Measurements from ENCODE around the gene RXRA. TPM values are rescaled to one million over a fixed set of nuclear protein-coding genes. Genes with fewer than 3 reads are reported as not detected.
A peak's percentile ranks its signal among the peaks of the same experiment; 100 is the strongest.

Gene RXRA
- polyA plus RNA-seq, 1 donor from 2014 or later = 2.7 TPM

DNA sequence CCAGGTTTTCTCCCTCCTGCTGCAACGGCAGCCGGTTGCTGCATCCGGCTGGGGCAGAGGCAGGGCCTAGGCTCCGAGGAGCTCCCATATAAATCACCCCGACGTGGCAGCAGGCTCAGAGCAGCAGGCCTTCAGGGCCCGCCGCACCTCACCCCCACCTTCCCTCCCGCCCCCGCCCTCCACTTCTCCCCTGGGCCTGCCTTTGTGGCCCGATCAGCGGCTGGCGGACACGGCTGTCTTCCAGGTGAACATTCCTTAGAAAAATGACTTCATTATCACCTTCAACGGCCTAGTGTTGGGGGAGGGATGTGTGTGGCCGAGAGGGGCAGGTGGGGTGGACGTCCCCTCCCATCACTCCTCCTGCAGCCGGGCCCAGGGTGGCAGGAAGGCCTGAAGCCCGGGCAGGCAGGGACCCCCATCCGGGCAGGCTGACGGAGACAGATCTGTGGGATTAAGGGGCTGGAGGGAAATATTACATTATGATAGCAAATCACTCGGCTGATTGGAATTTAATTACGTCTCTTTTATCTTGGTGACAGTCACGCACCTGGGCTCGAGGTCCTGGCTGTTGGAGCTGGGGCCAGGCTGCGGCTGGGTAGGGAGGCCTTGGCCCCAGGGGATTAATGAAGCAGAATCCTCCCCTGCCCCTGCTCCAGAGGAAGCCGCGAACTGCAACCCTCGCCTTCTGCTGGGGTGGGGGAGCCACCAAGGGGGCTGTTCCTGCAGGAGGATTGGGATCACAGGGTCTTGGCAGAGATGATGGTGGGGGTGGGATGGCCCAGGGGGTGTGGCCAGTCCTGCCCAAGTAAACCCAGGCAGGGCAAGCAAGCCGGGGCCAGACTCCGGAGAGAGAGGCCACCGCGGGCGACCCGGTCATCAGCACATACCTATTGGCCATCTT is 38.4 kb upstream of the RXRA start:
- peak overlapping the region; percentile 60 for H3K27ac ChIP-seq (ENCODE audit: low read length)
- TF ChIP-seq, protein P1, sequence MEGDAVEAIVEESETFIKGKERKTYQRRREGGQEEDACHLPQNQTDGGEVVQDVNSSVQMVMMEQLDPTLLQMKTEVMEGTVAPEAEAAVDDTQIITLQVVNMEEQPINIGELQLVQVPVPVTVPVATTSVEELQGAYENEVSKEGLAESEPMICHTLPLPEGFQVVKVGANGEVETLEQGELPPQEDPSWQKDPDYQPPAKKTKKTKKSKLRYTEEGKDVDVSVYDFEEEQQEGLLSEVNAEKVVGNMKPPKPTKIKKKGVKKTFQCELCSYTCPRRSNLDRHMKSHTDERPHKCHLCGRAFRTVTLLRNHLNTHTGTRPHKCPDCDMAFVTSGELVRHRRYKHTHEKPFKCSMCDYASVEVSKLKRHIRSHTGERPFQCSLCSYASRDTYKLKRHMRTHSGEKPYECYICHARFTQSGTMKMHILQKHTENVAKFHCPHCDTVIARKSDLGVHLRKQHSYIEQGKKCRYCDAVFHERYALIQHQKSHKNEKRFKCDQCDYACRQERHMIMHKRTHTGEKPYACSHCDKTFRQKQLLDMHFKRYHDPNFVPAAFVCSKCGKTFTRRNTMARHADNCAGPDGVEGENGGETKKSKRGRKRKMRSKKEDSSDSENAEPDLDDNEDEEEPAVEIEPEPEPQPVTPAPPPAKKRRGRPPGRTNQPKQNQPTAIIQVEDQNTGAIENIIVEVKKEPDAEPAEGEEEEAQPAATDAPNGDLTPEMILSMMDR (IDR thresholded peaks at IDR 0.05; ENCODE audit: poor library complexity, severe bottlenecking) = no peak
- TF ChIP-seq TAF1 (IDR thresholded peaks at IDR 0.05; ENCODE audit: low read depth) (no peak), EP300 (conservative IDR thresholded peaks at IDR 0.05; ENCODE audit: poor library complexity, severe bottlenecking) (no peak), RAD21 (conservative IDR thresholded peaks at IDR 0.05) (no peak), MXI1 (conservative IDR thresholded peaks at IDR 0.05; ENCODE audit: poor library complexity, severe bottlenecking) (no peak), EZH2 (IDR thresholded peaks at IDR 0.05; ENCODE audit: borderline replicate concordance, insufficient read depth, low read length, poor library complexity, severe bottlenecking) (no peak), SMC3 (conservative IDR thresholded peaks at IDR 0.05; ENCODE audit: poor library complexity) (no peak), POLR2AphosphoS5 (IDR thresholded peaks at IDR 0.05) (no peak)
- TF ChIP-seq, protein P2, sequence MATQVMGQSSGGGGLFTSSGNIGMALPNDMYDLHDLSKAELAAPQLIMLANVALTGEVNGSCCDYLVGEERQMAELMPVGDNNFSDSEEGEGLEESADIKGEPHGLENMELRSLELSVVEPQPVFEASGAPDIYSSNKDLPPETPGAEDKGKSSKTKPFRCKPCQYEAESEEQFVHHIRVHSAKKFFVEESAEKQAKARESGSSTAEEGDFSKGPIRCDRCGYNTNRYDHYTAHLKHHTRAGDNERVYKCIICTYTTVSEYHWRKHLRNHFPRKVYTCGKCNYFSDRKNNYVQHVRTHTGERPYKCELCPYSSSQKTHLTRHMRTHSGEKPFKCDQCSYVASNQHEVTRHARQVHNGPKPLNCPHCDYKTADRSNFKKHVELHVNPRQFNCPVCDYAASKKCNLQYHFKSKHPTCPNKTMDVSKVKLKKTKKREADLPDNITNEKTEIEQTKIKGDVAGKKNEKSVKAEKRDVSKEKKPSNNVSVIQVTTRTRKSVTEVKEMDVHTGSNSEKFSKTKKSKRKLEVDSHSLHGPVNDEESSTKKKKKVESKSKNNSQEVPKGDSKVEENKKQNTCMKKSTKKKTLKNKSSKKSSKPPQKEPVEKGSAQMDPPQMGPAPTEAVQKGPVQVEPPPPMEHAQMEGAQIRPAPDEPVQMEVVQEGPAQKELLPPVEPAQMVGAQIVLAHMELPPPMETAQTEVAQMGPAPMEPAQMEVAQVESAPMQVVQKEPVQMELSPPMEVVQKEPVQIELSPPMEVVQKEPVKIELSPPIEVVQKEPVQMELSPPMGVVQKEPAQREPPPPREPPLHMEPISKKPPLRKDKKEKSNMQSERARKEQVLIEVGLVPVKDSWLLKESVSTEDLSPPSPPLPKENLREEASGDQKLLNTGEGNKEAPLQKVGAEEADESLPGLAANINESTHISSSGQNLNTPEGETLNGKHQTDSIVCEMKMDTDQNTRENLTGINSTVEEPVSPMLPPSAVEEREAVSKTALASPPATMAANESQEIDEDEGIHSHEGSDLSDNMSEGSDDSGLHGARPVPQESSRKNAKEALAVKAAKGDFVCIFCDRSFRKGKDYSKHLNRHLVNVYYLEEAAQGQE (IDR thresholded peaks at IDR 0.05; ENCODE audit: borderline replicate concordance) = no peak
- no peaks in the 10 kb centered on the region for H3K27me3 ChIP-seq (ENCODE audit: insufficient read depth, low read depth, low read length)
- H3K9me3 ChIP-seq (ENCODE audit: low read length) = no peaks in the 10 kb centered on the region
- no peak overlapping the region for H3K4me3 ChIP-seq (ENCODE audit: low read length)
- no peaks in the 10 kb centered on the region for H3K9me2 ChIP-seq (ENCODE audit: insufficient read depth, low read length)
- H3K79me2 ChIP-seq (replicated peaks; ENCODE audit: insufficient read depth, low read length) = no peaks in the 10 kb centered on the region
- H3K9ac ChIP-seq (ENCODE audit: low read length) = peak overlapping the region; percentile 31
- no peaks in the 10 kb centered on the region for H3F3A ChIP-seq (ENCODE audit: insufficient read depth, low read length, poor library complexity, severe bottlenecking)
- H2AFZ ChIP-seq (ENCODE audit: low read depth, low read length) = peak overlapping the region; percentile 43
- H3K36me3 ChIP-seq (ENCODE audit: insufficient read depth, low read length) = no peaks in the 10 kb centered on the region
- no peaks in the 10 kb centered on the region for H4K20me1 ChIP-seq (ENCODE audit: insufficient read depth)
- no peak overlapping the region for H3K4me2 ChIP-seq (ENCODE audit: low read length)

DNA sequence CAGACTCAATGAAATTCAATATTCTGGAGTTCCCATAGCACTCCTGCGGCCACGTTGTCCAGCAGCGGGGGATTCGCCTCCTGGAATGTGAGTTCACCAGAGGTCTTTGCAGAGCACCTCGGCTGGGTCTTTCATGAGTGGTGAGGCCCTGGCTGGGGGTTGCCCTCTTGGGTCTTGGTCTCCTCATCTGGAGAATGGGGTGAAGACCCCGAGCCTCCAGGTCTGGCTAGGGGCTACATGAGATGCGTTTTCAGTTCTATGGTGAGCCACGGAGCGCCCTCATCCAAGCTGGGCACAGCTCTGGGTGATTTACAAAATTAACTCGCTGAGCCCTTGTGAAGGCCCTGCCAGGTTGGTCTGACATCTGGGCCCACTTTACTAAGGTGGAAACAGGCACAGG is 37.5 kb upstream of the RXRA start:
- Histone ChIP-seq H3K27me3 (ENCODE audit: insufficient read depth, low read depth, low read length) (no peaks in the 10 kb centered on the region), H3K79me2 (replicated peaks; ENCODE audit: insufficient read depth, low read length) (no peaks in the 10 kb centered on the region), H3F3A (ENCODE audit: insufficient read depth, low read length, poor library complexity, severe bottlenecking) (no peaks in the 10 kb centered on the region), H3K9me2 (ENCODE audit: insufficient read depth, low read length) (no peaks in the 10 kb centered on the region), H3K4me2 (ENCODE audit: low read length) (no peak overlapping the region), H2AFZ (ENCODE audit: low read depth, low read length) (no peak overlapping the region), H3K4me3 (ENCODE audit: low read length) (no peak overlapping the region), H3K9ac (ENCODE audit: low read length) (no peak overlapping the region), H3K36me3 (ENCODE audit: insufficient read depth, low read length) (no peaks in the 10 kb centered on the region), H4K20me1 (ENCODE audit: insufficient read depth) (no peaks in the 10 kb centered on the region), H3K9me3 (ENCODE audit: low read length) (no peaks in the 10 kb centered on the region), H3K27ac (ENCODE audit: low read length) (no peak overlapping the region)
- TF ChIP-seq EP300 (conservative IDR thresholded peaks at IDR 0.05; ENCODE audit: poor library complexity, severe bottlenecking) = no peak
- TF ChIP-seq, protein P1 (IDR thresholded peaks at IDR 0.05; ENCODE audit: poor library complexity, severe bottlenecking) = no peak
- no peak for TF ChIP-seq SMC3 (conservative IDR thresholded peaks at IDR 0.05; ENCODE audit: poor library complexity)
